ENCODE data around the gene ADAM10.

DNA sequence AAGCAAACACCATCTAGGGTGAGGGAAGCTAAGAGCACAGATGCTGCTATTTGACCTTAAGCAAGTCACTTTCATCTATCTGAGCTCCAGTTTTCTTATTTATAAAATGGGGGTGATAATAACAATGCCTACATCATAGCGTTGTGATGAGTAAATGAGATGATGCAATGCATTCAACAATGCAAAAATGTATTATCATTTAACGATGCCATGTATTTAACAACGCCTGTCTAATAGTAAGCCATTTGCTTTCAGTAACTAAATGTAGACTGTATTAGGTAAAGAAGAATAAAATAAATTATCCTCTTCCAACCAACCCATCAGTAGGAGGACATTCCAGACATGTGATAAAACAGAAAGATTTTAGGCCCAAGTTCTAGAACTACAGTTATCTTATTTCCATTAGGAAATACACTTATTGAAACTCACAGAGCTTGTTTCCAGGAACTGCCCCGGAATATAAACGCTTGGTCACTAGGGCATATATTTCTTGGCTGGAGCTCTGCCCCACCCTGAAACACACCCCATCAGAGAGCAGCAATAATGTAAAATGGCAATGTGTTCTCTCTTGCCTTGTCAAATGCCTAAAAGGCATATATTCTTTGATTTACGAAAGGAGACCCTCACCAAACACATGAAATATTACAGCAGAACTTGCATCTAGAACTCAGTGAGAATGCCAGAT, 189.5 kb downstream of the ADAM10 start:
- TF ChIP-seq POLR2A (IDR thresholded peaks at IDR 0.05), result no peak
- no peak for TF ChIP-seq POLR2AphosphoS5 (IDR thresholded peaks at IDR 0.05)
- no peak for TF ChIP-seq EP300 (IDR thresholded peaks at IDR 0.05)
- TF ChIP-seq, protein P1, sequence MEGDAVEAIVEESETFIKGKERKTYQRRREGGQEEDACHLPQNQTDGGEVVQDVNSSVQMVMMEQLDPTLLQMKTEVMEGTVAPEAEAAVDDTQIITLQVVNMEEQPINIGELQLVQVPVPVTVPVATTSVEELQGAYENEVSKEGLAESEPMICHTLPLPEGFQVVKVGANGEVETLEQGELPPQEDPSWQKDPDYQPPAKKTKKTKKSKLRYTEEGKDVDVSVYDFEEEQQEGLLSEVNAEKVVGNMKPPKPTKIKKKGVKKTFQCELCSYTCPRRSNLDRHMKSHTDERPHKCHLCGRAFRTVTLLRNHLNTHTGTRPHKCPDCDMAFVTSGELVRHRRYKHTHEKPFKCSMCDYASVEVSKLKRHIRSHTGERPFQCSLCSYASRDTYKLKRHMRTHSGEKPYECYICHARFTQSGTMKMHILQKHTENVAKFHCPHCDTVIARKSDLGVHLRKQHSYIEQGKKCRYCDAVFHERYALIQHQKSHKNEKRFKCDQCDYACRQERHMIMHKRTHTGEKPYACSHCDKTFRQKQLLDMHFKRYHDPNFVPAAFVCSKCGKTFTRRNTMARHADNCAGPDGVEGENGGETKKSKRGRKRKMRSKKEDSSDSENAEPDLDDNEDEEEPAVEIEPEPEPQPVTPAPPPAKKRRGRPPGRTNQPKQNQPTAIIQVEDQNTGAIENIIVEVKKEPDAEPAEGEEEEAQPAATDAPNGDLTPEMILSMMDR (IDR thresholded peaks at IDR 0.05), result no peak

Measured in stomach (tissue), 4 donors.